Fibroblast of pulmonary artery (primary cell): ENCODE data around the gene LRRC4C.

Source experiments
- DNase-seq: peaks from one replicate; pipeline ENCODE4 v3.0.0-alpha.2; 2010; ENCODE audit warnings: low read depth
- H3K4me3 ChIP-seq: replicated peaks from 2 replicates; pipeline ENCODE4 v1.5.1; 2011; ENCODE audit warnings: low read depth, mild to moderate bottlenecking, control low read depth, low read length, moderate library complexity
- CTCF ChIP-seq: IDR thresholded peaks from 2 replicates; pipeline ENCODE4 v1.5.1; 2011; ENCODE audit warnings: mild to moderate bottlenecking, control low read depth, low read length, inconsistent platforms; ENCODE audit errors: missing control alignments

LRRC4C gene

GRCh38 chr11:40187295-40187694 lies 1272.2 kb downstream of the LRRC4C start:
- no peak for DNase-seq
- no peak for TF ChIP-seq CTCF
- H3K4me3 ChIP-seq, result no peak overlapping the region

- no peak overlapping the region for H3K4me3 ChIP-seq
- TF ChIP-seq CTCF, result no peak
- DNase-seq, result no peak
These were observed 1272.8 kb downstream of the LRRC4C start for GRCh38 chr11:40186437-40187263.

- no peak overlapping the region for H3K4me3 ChIP-seq
- no peak for DNase-seq
- no peak for TF ChIP-seq CTCF
These were observed 1273.7 kb downstream of the LRRC4C start for GRCh38 chr11:40185793-40186192.

GRCh38 chr11:40183073-40184064 lies 1276.1 kb downstream of the LRRC4C start:
- no peak overlapping the region for H3K4me3 ChIP-seq
- no peak for DNase-seq
- TF ChIP-seq CTCF, result no peak

GRCh38 chr11:40179541-40179940 lies 1279.9 kb downstream of the LRRC4C start:
- TF ChIP-seq CTCF, result no peak
- no peak overlapping the region for H3K4me3 ChIP-seq
- DNase-seq, result no peak

GRCh38 chr11:40178470-40178869 lies 1281.0 kb downstream of the LRRC4C start:
- no peak for DNase-seq
- no peak overlapping the region for H3K4me3 ChIP-seq
- no peak for TF ChIP-seq CTCF
